Measurements from ENCODE around the gene PRDM16.

DNA sequence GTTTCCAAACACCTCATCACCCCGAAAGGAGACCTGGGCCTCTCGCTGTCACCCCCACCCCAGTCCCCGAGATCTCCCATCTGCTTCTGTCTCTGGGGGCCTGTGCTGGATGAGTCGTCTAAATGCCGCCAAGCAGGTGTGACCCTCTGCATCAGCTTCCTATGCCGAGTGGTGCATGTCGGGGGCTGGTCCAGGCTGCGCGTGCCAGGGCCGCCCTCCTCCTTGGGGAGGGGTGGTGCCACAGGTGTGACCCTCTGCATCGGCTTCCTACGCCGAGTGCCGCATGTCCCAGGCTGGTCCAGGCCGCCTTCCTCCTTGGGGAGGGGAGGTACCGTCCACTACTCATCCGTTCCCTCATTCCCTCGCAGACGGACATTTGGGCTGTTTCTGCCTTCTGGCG lies 115.7 kb downstream of the PRDM16 start:
- no peak for TF ChIP-seq POLR2A (IDR thresholded peaks at IDR 0.05)
- TF ChIP-seq, protein P1, sequence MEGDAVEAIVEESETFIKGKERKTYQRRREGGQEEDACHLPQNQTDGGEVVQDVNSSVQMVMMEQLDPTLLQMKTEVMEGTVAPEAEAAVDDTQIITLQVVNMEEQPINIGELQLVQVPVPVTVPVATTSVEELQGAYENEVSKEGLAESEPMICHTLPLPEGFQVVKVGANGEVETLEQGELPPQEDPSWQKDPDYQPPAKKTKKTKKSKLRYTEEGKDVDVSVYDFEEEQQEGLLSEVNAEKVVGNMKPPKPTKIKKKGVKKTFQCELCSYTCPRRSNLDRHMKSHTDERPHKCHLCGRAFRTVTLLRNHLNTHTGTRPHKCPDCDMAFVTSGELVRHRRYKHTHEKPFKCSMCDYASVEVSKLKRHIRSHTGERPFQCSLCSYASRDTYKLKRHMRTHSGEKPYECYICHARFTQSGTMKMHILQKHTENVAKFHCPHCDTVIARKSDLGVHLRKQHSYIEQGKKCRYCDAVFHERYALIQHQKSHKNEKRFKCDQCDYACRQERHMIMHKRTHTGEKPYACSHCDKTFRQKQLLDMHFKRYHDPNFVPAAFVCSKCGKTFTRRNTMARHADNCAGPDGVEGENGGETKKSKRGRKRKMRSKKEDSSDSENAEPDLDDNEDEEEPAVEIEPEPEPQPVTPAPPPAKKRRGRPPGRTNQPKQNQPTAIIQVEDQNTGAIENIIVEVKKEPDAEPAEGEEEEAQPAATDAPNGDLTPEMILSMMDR (IDR thresholded peaks at IDR 0.05) = no peak
